Vagina (tissue), 2 donors: ENCODE results near the gene LACRT. TPM values are rescaled to one million over a fixed set of nuclear protein-coding genes. Genes with fewer than 3 reads are reported as not detected.

Experiments used
- DNase-seq, 2 donors: peaks; one replicate each; pipeline ENCODE4 v3.0.0-alpha.2; 2017; ENCODE audit errors: extremely low spot score in 2 of 2
- H3K27ac ChIP-seq: fragments of 200-600 bp; sonication (generic); one replicate; pipeline ENCODE4 v1.5.1; 2019
- H3K27me3 ChIP-seq: fragments of 200-600 bp; sonication (generic); one replicate; pipeline ENCODE4 v1.5.1; 2019
- H3K36me3 ChIP-seq, 2 donors: fragments of 200-600 bp; sonication (generic); one replicate each; pipeline ENCODE4 v1.5.1; 2017 to 2019
- H3K4me1 ChIP-seq: fragments of 200-600 bp; sonication (generic); one replicate; pipeline ENCODE4 v1.5.1; 2019
- H3K4me3 ChIP-seq, 2 donors: fragments of 200-600 bp; sonication (generic); 1 replicate in 1 of 2; 2 replicates in 1 of 2; pipeline ENCODE4 v1.5.1; 2016 to 2019
- H3K9me3 ChIP-seq: fragments of 200-600 bp; sonication (generic); one replicate; pipeline ENCODE4 v1.5.1; 2019
- CTCF ChIP-seq, 3 experiments: fragments of 450-650 bp in 2 of 3; fragments of 200-600 bp in 1 of 3; sonication (generic) in 1 of 3; IDR thresholded peaks; one replicate each; pipeline ENCODE4 v1.5.1; 2017 to 2019; ENCODE audit warnings: antibody characterized with exemption in 3 of 3, mild to moderate bottlenecking in 2 of 3, moderate library complexity in 2 of 3
- POLR2A ChIP-seq, 2 donors: fragments of 450-650 bp; IDR thresholded peaks; one replicate each; pipeline ENCODE4 v1.6.1; 2017; ENCODE audit warnings: antibody characterized with exemption in 2 of 2, mild to moderate bottlenecking in 2 of 2, moderate library complexity in 2 of 2
- POLR2AphosphoS5 ChIP-seq, 2 donors: sonication (generic); formaldehyde crosslinking; IDR thresholded peaks; one replicate each; pipeline ENCODE4 v1.9.0; 2017; ENCODE audit warnings: antibody characterized with exemption in 2 of 2, mild to moderate bottlenecking in 2 of 2, low read depth in 1 of 2; ENCODE audit not compliant: insufficient read depth in 1 of 2
- intact Hi-C: fragments of 100-400 bp; cut with DNase I; formaldehyde crosslinking; loops from one replicate; pipeline ENCODE4 v1.15.1; 2023
- total RNA-seq: library from RNA; depleted of rRNA; stranded (reverse); fragments of >200 nt; gene quantifications from one replicate; pipeline ENCODE4 v1.2.3, GENCODE V29; 2016

Gene LACRT
- total RNA-seq, 1 donor from 2014 or later: not detected

- TF ChIP-seq POLR2A (IDR thresholded peaks at IDR 0.05) (no peak), CTCF (IDR thresholded peaks at IDR 0.05) (no peak), POLR2AphosphoS5 (IDR thresholded peaks at IDR 0.05; ENCODE audit: insufficient read depth in 1 of 2, low read depth in 1 of 2) (no peak)
- H3K27me3 ChIP-seq: no peaks in the 10 kb centered on the region
- intact Hi-C loops: no loop called here
- H3K4me1 ChIP-seq: no peaks in the 10 kb centered on the region
- no peak overlapping the region for H3K4me3 ChIP-seq
- H3K9me3 ChIP-seq: no peaks in the 10 kb centered on the region
- no peaks in the 10 kb centered on the region for H3K36me3 ChIP-seq
- no peak for DNase-seq
- H3K27ac ChIP-seq: no peak overlapping the region
These were observed 25.9 kb downstream of the LACRT start for GRCh38 chr12:54608769-54609168.

GRCh38 chr12:54608156-54608555 lies 26.5 kb downstream of the LACRT start:
- intact Hi-C loops: no loop called here
- H3K4me1 ChIP-seq: no peaks in the 10 kb centered on the region
- H3K27ac ChIP-seq: no peak overlapping the region
- H3K9me3 ChIP-seq: no peaks in the 10 kb centered on the region
- no peaks in the 10 kb centered on the region for H3K27me3 ChIP-seq
- no peak overlapping the region for H3K4me3 ChIP-seq
- TF ChIP-seq CTCF (IDR thresholded peaks at IDR 0.05) (no peak), POLR2A (IDR thresholded peaks at IDR 0.05) (no peak), POLR2AphosphoS5 (IDR thresholded peaks at IDR 0.05; ENCODE audit: insufficient read depth in 1 of 2, low read depth in 1 of 2) (no peak)
- H3K36me3 ChIP-seq: no peaks in the 10 kb centered on the region
- DNase-seq: no peak

- DNase-seq: no peak
- no peak for TF ChIP-seq CTCF (IDR thresholded peaks at IDR 0.05)
- no peak for TF ChIP-seq POLR2A (IDR thresholded peaks at IDR 0.05)
- H3K27me3 ChIP-seq: no peaks in the 10 kb centered on the region
- no peaks in the 10 kb centered on the region for H3K4me1 ChIP-seq
- no peak overlapping the region for H3K27ac ChIP-seq
- no peaks in the 10 kb centered on the region for H3K36me3 ChIP-seq
- intact Hi-C loops: no loop called here
- no peaks in the 10 kb centered on the region for H3K9me3 ChIP-seq
- H3K4me3 ChIP-seq: no peak overlapping the region
These were observed 28.1 kb downstream of the LACRT start for GRCh38 chr12:54606556-54606955.

GRCh38 chr12:54605138-54605970 lies 29.3 kb downstream of the LACRT start:
- no peaks in the 10 kb centered on the region for H3K9me3 ChIP-seq
- no peaks in the 10 kb centered on the region for H3K4me1 ChIP-seq
- TF ChIP-seq POLR2AphosphoS5 (IDR thresholded peaks at IDR 0.05; ENCODE audit: insufficient read depth in 1 of 2, low read depth in 1 of 2): no peak
- TF ChIP-seq POLR2A (IDR thresholded peaks at IDR 0.05): no peak
- TF ChIP-seq CTCF (IDR thresholded peaks at IDR 0.05): no peak
- no peaks in the 10 kb centered on the region for H3K36me3 ChIP-seq
- DNase-seq: no peak
- no peak overlapping the region for H3K4me3 ChIP-seq
- intact Hi-C loops: no loop called here
- H3K27ac ChIP-seq: no peak overlapping the region
- H3K27me3 ChIP-seq: no peaks in the 10 kb centered on the region

GRCh38 chr12:54604436-54604835 lies 30.3 kb downstream of the LACRT start:
- DNase-seq: no peak
- TF ChIP-seq POLR2AphosphoS5 (IDR thresholded peaks at IDR 0.05; ENCODE audit: insufficient read depth in 1 of 2, low read depth in 1 of 2): no peak
- TF ChIP-seq CTCF (IDR thresholded peaks at IDR 0.05): no peak
- TF ChIP-seq POLR2A (IDR thresholded peaks at IDR 0.05): no peak
- intact Hi-C loops: no loop called here
- Histone ChIP-seq H3K4me3 (no peak overlapping the region), H3K36me3 (no peaks in the 10 kb centered on the region), H3K27me3 (no peaks in the 10 kb centered on the region), H3K4me1 (no peaks in the 10 kb centered on the region), H3K27ac (no peak overlapping the region), H3K9me3 (no peaks in the 10 kb centered on the region)
